Activated T-cell treated with anti-CD3 and anti-CD28 coated beads for 48 hours (primary cell): ENCODE results near the gene AFG1L.
"Not testable (repeated sequence)": the region's sequence is repeated elsewhere in the genome, so short reads cannot be mapped to it uniquely, and the experiment has no call there.

ENCODE experiments used
- DNase-seq: peaks from one replicate; pipeline ENCODE4 v3.0.0-alpha.2; 2020; ENCODE audit warnings: low read depth

The AFG1L gene

GRCh38 chr6:108558372-108559096 is 263.7 kb downstream of the AFG1L start:
- DNase-seq, result peak; percentile 92

- peak; percentile 80 for DNase-seq
Measured at GRCh38 chr6:108559097-108559883, 264.4 kb downstream of the AFG1L start.

- peak; percentile 13 for DNase-seq
Measured at GRCh38 chr6:108559884-108560462, 265.1 kb downstream of the AFG1L start.

GRCh38 chr6:108560463-108561308 is 265.8 kb downstream of the AFG1L start, which contains the start of gene FOXO3:
FOXO3 (plus strand) TSS chr6:108560917; CDS start chr6:108561209, 292 bp downstream.
- DNase-seq, result peak; percentile 57

GRCh38 chr6:108561309-108561647 is 266.4 kb downstream of the AFG1L start:
- not testable (repeated sequence) for DNase-seq

GRCh38 chr6:108561742-108562502 is 267.1 kb downstream of the AFG1L start:
- no peak for DNase-seq

- DNase-seq, result no peak
Measured at GRCh38 chr6:108562503-108562993, 267.7 kb downstream of the AFG1L start.

GRCh38 chr6:108563292-108563691 is 268.4 kb downstream of the AFG1L start:
- no peak for DNase-seq

- DNase-seq, result no peak
Measured at GRCh38 chr6:108564178-108564577, 269.3 kb downstream of the AFG1L start.

- no peak for DNase-seq
Measured at GRCh38 chr6:108565091-108565766, 270.4 kb downstream of the AFG1L start.

GRCh38 chr6:108565893-108566292 is 271.0 kb downstream of the AFG1L start:
- no peak for DNase-seq

GRCh38 chr6:108566406-108566805 is 271.6 kb downstream of the AFG1L start:
- no peak for DNase-seq

- DNase-seq, result no peak
Measured at GRCh38 chr6:108568101-108568500, 273.2 kb downstream of the AFG1L start.

GRCh38 chr6:108568551-108569305 is 273.9 kb downstream of the AFG1L start:
- DNase-seq, result no peak

- DNase-seq, result no peak
Measured at GRCh38 chr6:108570517-108570916, 275.7 kb downstream of the AFG1L start.

- no peak for DNase-seq
Measured at GRCh38 chr6:108574457-108575141, 279.7 kb downstream of the AFG1L start.
